RKO (cell line): ENCODE measurements around the gene STIM2.

Source experiments
- DNase-seq: peaks from one replicate; pipeline ENCODE4 v3.0.0-alpha.2; 2016; ENCODE audit warnings: low spot score

STIM2 gene

GRCh38 chr4:27040356-27040755 lies 179.7 kb downstream of the STIM2 start:
- no peak for DNase-seq

- no peak for DNase-seq
These were observed 181.8 kb downstream of the STIM2 start for GRCh38 chr4:27042411-27042810.

DNA sequence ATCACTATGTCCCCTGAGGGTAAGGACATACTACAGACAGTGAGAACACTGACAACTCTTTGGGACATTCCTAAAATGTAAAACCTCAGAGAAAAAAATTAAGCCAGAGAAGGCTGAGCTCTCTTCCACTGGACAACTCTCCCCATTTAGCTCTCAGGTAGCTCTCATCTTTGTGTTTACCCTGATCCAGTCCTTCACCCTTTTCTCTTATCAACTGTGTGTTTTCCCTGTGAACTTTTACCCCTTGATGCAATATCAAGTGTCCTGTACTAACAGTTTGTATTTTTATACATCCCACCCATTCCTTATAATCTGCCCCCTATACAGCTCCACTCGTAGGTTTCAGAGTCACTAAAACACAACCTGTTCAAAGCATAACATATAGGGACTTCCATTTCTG lies 182.6 kb downstream of the STIM2 start:
- no peak for DNase-seq

GRCh38 chr4:27046851-27047250 lies 186.2 kb downstream of the STIM2 start:
- DNase-seq, result no peak

DNA sequence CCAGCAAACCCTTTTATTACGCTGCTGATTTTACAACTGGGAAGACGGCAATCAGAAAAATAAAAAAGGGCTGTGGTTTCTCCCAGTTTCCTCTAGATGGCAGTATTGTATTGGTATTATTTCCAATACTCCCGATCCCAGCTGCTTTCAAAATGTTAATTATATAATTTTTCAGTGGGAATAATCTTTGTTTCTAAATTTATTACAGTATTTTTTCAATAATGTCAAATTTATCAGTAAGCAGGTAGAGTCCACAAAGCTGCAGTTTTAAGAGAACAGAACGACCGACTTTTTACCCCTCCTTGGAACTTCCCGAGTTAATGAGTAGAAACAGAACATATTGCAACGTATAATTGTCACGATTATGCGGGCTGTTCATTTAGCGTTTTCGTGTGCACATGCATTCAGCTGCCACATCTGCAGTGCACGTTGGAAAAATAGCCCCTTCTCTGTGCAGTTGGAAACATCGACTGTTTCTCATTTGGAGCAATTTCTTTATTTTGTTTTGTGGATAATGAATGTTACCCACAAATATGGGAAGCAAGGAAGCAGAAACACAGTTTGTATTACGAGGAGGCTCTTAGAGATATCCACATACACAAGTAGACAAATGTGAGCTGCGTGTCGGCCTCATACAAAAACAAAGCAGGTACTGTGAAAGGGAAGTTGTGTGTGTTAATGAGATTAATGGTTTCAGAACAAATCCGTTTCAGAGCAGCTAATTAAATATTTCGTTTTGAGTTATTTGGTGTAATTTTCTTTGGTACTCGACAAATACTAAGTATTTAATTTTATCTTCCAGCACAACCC lies 188.0 kb downstream of the STIM2 start:
- peak; percentile 56 for DNase-seq

DNA sequence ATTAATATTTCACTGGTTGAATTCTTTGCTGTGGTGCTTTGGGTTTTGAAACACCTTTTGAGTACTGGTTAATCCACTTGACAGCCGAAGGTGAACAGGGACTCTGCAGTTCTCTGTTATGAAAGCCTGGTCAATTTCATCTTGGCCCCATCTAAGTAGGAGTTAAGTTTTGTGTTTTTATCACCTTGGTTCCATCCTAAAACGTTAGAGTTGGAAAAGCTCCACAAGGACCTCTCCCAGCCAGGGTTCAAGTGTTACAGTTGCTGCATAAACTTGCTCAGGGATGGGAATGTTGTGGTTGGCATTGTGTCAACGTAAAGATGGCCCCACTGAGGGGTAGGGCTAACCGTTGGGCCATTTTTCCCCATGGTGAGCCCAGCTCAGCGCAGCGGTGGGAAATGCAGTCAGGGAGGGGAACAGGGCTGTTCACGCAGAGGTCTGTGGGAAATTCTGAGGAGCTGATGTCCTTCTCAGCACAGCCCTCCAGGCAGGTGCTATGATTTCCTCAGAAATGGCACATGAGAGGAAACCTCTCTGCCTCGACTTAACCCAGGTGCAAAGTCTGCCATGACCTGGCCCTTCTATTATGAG lies 188.7 kb downstream of the STIM2 start:
- no peak for DNase-seq

DNA sequence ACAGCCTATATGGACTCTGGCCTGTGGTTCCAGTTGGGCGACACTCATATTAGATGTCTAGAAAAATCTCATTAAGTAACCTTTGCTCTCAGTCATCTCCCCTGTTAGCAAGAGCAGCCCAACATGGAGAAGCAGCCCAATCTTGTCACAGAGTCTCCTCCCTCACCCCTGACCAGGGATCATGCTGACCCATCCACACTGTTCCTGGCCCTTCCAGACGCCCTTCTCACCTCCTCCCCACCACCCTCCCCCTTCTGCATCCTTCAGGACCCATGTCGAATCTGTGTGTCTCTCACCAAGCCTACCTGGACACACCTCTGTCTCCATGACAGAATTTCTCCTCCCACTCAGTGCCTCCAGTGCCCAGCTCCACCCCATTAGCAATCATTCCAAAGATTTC lies 190.1 kb downstream of the STIM2 start:
- no peak for DNase-seq

GRCh38 chr4:27055221-27055760 lies 194.7 kb downstream of the STIM2 start:
- DNase-seq, result no peak

DNA sequence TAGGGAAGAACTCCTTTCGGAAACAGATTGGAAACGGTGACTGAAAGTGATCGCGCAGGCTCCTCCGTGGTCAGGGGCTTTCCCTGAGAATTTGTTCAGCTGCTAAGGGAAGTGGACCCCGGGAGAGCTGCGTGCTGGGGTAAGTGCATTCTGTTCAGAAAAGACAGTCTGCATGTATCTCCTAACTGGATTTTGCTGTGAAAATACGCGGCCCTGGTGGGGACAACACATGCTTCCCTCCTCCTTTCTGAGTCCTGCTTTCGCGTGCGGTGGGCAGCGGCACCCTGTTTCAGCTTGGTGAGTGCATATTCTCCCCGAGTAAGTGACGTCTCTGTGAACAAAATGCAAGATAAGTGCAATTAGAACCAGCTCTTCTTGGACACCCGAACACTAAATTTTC lies 195.6 kb downstream of the STIM2 start:
- no peak for DNase-seq

DNA sequence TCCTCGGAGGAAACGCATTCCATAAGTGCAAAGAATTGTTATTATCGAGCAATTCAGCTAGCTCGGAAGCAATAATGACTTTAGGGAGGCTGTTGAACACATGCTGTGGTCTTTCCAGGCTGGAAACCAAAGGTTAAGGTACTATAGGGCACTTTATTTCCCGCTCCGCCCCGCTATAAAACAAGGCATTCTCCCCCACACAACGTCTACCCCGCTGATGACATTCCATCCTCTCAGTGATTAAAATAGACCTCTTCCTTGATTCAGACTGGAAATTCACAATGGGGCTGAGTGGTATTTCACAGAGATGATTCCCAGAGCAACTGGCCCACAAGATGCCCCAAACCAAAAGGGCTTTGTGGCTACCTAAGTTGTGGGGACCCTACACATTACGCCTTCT lies 196.4 kb downstream of the STIM2 start:
- DNase-seq, result no peak

GRCh38 chr4:27057662-27058061 lies 197.0 kb downstream of the STIM2 start:
- no peak for DNase-seq

- DNase-seq, result no peak
These were observed 198.3 kb downstream of the STIM2 start for GRCh38 chr4:27058819-27059406.

DNA sequence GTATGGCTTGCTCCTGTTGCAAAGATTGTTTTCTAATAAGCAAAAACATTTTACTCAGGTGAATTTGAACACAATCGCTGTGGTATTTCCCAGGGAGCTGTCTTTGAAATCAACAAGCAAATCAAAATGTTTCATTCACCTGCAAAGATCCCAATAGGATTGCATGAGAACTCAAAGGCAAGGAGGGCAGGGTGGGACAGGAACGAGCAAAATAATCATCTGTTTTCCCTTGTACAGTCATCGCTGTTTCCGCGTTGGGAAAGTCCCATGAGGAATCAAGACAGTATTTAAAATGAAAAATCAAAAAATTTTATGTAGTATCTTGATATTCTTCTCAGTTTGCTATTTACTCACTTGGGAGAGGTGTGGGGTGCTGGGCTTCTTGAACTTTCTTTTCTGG lies 198.8 kb downstream of the STIM2 start:
- DNase-seq, result no peak

DNA sequence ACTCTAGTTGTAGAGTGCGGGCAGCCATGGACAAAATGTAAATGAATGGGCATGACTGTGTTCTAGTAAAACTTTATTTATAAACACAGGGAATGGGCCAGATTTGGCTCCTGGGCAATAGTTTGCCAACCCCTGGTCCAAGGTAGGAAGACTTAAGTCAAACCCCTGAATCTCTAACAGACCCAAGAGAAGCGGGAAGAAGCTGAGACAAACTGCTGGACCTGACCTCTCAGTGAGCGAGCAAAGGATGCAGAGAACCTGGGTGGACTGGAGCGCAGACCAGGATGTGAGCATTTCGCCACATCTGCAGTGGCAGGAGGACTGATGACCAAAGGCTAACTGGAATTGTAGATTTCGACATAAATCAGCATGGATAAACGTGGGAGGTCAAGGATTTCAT lies 201.6 kb downstream of the STIM2 start:
- DNase-seq, result no peak

- no peak for DNase-seq
These were observed 205.9 kb downstream of the STIM2 start for GRCh38 chr4:27066591-27066990.

DNA sequence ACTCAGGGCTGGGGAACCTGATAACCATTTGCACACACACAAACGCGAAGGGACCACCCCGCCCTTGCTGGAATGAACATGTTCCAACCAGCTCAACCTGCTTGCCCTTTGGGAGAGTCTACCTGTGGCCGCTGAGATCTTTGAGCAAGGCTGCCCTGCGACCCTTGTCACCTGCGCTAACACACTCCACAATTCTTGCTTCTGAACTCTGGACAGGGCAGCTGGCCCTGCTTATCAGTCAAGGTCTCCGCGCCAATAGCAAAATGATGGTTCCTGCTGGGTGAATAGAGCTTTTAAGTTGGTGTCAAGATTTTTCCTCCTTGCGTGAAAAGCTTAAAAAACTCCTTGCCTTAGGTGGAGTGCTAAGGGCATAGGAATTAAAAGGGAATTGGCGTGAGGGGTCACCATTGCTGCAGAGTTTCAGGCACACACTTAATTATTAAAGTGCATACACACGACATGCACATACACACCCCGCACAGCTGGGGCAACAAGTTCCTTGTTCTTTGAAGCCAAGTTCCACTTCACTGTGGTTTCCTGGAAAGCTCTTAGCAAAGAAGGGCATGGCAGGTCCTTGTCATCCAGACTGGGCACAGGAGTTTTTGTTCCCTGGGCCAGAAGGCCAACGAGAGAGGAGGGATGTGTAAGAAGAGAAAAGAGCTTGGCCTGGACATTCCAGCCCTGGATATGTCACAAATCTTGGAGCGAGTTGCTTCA lies 207.7 kb downstream of the STIM2 start:
- no peak for DNase-seq
